H1 (cell line): ENCODE measurements around the gene PBXIP1. TPM values are rescaled to one million over a fixed set of nuclear protein-coding genes. Genes with fewer than 3 reads are reported as not detected.

ENCODE experiments used
- ATF2 ChIP-seq: IDR thresholded peaks from 2 replicates; pipeline ENCODE4 v1.6.1; 2012; ENCODE audit warnings: low read length, inconsistent platforms
- BCL11A ChIP-seq, 2 experiments: IDR thresholded peaks; one replicate each; pipeline ENCODE4 v1.6.1; 2011; ENCODE audit warnings: low read depth in 2 of 2, low read length in 2 of 2, mild to moderate bottlenecking in 2 of 2
- CBX8 ChIP-seq: fragments of 300-800, 300-1000 bp; sonication (generic); IDR thresholded peaks from 2 replicates; pipeline ENCODE4 v1.7.1; 2016; ENCODE audit warnings: low read depth, low read length, borderline replicate concordance
- EGR1 ChIP-seq: IDR thresholded peaks from 2 replicates; pipeline ENCODE4 v1.6.1; 2011; ENCODE audit warnings: low read depth, low read length, borderline replicate concordance
- MAFK ChIP-seq: IDR thresholded peaks from 2 replicates; pipeline ENCODE4 v1.6.1; 2012; ENCODE audit warnings: low read depth, mild to moderate bottlenecking, improper control_type of control experiment, low read length
- RBBP5 ChIP-seq: IDR thresholded peaks from 2 replicates; pipeline ENCODE4 v1.7.1; 2012; ENCODE audit warnings: low read depth, mild to moderate bottlenecking, inconsistent platforms, low read length, moderate library complexity, borderline replicate concordance
- RFX5 ChIP-seq: IDR thresholded peaks from 2 replicates; pipeline ENCODE4 v1.6.1; 2011; ENCODE audit warnings: low read depth, low read length, improper control_type of control experiment, borderline replicate concordance
- SAP30 ChIP-seq: fragments of 300-600 bp; sonication (generic); IDR thresholded peaks from 2 replicates; pipeline ENCODE4 v1.7.1; 2012; ENCODE audit warnings: low read length, moderate library complexity, mild to moderate bottlenecking, inconsistent platforms; ENCODE audit not compliant: insufficient read depth, insufficient replicate concordance
- polyA plus RNA-seq, 7 experiments: library from polyadenylated mRNA; depleted of rRNA in 3 of 7; stranded (reverse) in 5 of 7; unstranded in 2 of 7; fragments of >200 nt in 5 of 7; fragments of 200-250 nt in 2 of 7; gene quantifications; 1 replicate in 5 of 7; 2 replicates in 1 of 7; 4 replicates in 1 of 7; pipeline versions ENCODE4 v1.2.1 to v1.2.3, GENCODE V29; 2011 to 2013; ENCODE audit warnings: missing spikeins in 2 of 7, mixed read lengths in 2 of 7
- total RNA-seq: library from RNA; stranded (reverse); fragmentation: NEBNext Ultra II Directional; extraction: Animal tissue kit (Norgen Biotek cat#: 25700); gene quantifications from 2 replicates; pipeline ENCODE4 v1.2.1, GENCODE V29; 2021

PBXIP1 gene
- total and polyA plus RNA-seq, 2 of the 8 experiments (the other 6 are each of a cell fraction or from before 2014, with no cell fraction given): 12.0 to 19.8 TPM

DNA sequence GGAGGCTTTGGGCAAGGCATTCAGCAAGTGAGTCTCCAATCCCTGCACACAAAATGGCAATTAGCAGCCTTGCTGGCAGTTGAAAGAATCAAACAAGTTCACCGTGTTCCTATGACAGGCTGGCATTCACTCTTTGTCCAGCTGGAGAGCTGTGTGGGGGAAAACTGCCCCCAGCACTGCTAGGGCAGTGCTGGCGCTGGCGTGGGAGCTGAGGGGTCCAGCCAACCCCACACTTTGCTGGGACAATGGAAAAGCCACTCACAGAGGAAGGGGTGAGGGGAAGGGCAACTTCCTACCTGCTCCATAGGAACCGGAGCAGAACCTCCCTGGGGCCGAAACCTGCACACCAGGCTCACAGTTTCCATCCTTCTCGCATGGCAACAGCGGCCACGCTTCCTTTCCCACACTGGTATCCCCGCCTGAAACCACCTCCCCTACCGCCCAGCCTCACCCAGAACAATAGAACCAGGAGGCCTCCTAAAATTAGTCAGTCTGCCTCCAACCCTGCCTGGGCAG is 59.1 kb downstream of the PBXIP1 start (continued):
- TF ChIP-seq ATF2: no peak
- no peak for TF ChIP-seq MAFK
- TF ChIP-seq RBBP5: no peak
- TF ChIP-seq SAP30: no peak
- no peak for TF ChIP-seq CBX8
- no peak for TF ChIP-seq RFX5
- TF ChIP-seq EGR1: no peak
- TF ChIP-seq BCL11A (IDR thresholded peaks at IDR 0.05; ENCODE audit: low read depth in 2 of 2, low read length in 2 of 2): no peak
